Mononuclear cell (primary cell): ENCODE data around the gene CPED1. TPM values are rescaled to one million over a fixed set of nuclear protein-coding genes. Genes with fewer than 3 reads are reported as not detected.

Experiments
- H3K27me3 ChIP-seq: 2 replicates; pipeline ENCODE4 v1.6.0; 2011; ENCODE audit warnings: low read length, control low read depth; ENCODE audit not compliant: insufficient read depth
- H3K4me1 ChIP-seq: 2 replicates; pipeline ENCODE4 v1.5.1; 2011; ENCODE audit warnings: mild to moderate bottlenecking, low read length, control low read depth; ENCODE audit not compliant: insufficient read depth
- H3K4me3 ChIP-seq: 2 replicates; pipeline ENCODE4 v1.5.1; 2011; ENCODE audit warnings: mild to moderate bottlenecking, low read length, moderate library complexity
- H3K9me3 ChIP-seq: 2 replicates; pipeline ENCODE4 v1.5.1; 2011; ENCODE audit warnings: low read depth, mild to moderate bottlenecking, control low read depth, low read length
- total RNA-seq: library from RNA; depleted of rRNA; stranded (reverse); fragments of >200 nt; gene quantifications from one replicate; pipeline ENCODE4 v1.2.3, GENCODE V29; 2012

Gene CPED1
- total RNA-seq, 1 donor = 4.6 TPM

DNA sequence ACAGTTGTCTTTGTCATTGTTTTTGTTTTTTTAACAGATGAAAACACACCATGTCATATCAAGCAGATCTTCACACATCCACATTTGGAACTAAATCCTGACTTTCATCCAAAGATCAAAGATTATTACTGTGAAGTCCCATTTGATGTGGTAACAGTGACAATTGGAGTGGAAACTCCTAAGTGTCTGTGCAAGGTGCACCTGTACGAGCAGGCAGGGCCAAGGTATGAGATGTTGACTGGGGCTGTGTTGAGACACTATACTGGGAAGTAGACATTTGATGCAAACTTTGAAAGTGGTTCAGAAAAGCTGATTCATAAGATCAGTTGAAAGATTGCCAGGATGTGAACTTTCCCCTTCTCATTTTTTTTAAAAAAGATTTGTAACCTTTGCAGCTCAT, 152.3 kb downstream of the CPED1 start:
- Histone ChIP-seq H3K4me1 (no peaks in the 10 kb centered on the region), H3K27me3 (no peaks in the 10 kb centered on the region), H3K4me3 (no peak overlapping the region), H3K9me3 (no peaks in the 10 kb centered on the region)

GRCh38 chr7:121151774-121152221, 163.3 kb downstream of the CPED1 start:
- H3K9me3 ChIP-seq = no peaks in the 10 kb centered on the region
- H3K4me1 ChIP-seq = no peaks in the 10 kb centered on the region
- no peaks in the 10 kb centered on the region for H3K27me3 ChIP-seq
- no peak overlapping the region for H3K4me3 ChIP-seq

DNA sequence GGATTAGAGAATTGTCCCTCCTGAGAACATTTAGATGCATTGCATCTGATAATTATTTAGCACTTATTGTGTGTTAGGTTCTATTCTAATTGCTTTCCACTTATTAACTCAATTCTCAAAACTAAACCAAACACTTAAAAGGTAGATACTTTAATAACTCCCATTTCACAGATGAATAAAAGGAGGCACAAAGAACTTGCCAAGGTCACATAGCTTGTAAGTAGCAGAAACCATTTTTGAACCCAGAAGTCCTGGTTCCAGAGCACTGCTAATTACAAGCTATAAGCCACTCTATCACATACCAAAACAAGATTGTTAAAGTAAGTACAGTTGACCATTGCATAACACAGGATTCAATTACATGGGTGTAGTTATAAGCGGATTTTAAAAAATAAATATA, 164.9 kb downstream of the CPED1 start:
- Histone ChIP-seq H3K27me3 (no peaks in the 10 kb centered on the region), H3K9me3 (no peaks in the 10 kb centered on the region), H3K4me3 (no peak overlapping the region), H3K4me1 (no peaks in the 10 kb centered on the region)

GRCh38 chr7:121153995-121154394, 165.5 kb downstream of the CPED1 start:
- H3K9me3 ChIP-seq = no peaks in the 10 kb centered on the region
- H3K4me1 ChIP-seq = no peaks in the 10 kb centered on the region
- H3K27me3 ChIP-seq = no peaks in the 10 kb centered on the region
- no peak overlapping the region for H3K4me3 ChIP-seq

DNA sequence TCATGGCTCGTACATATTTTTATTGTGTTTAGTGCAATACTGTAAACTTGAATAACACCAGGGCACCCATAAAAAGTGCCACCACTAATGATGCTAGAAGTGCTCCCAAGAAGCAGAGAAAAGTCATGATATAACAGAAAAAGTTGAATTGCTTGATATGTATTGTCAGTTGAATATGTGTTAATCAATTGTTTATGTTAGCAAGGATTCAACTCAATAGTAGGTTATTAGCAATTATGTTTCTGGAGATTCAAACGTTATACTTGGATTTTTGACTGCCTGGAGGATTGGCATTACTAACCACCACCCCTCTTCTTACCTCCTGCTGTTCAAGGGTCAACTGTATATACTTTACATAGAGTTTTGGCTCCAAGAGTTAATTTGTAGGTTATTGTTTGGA, 168.3 kb downstream of the CPED1 start:
- no peaks in the 10 kb centered on the region for H3K9me3 ChIP-seq
- no peaks in the 10 kb centered on the region for H3K27me3 ChIP-seq
- H3K4me3 ChIP-seq = no peak overlapping the region
- no peaks in the 10 kb centered on the region for H3K4me1 ChIP-seq

DNA sequence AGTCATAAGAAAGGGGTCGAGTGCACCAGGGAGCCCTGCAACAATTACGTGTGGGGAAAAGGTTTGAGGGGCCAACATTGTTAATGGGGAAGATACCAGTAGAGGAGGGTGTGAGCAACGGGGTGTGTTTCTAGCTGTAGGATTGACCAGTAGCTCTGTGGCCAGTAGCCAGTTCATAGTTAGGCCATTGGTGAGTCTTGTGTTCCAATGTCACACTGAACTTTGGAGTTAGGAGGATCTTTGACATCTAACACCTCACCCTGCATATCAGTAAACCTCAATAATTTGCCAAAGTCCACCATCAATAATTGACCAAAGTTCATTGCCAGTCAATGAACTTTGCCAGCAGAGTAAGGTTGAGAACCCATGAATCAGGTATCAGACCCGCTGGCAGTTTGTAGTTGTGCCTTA, 168.8 kb downstream of the CPED1 start:
- no peaks in the 10 kb centered on the region for H3K9me3 ChIP-seq
- H3K4me3 ChIP-seq = no peak overlapping the region
- H3K27me3 ChIP-seq = no peaks in the 10 kb centered on the region
- no peaks in the 10 kb centered on the region for H3K4me1 ChIP-seq

DNA sequence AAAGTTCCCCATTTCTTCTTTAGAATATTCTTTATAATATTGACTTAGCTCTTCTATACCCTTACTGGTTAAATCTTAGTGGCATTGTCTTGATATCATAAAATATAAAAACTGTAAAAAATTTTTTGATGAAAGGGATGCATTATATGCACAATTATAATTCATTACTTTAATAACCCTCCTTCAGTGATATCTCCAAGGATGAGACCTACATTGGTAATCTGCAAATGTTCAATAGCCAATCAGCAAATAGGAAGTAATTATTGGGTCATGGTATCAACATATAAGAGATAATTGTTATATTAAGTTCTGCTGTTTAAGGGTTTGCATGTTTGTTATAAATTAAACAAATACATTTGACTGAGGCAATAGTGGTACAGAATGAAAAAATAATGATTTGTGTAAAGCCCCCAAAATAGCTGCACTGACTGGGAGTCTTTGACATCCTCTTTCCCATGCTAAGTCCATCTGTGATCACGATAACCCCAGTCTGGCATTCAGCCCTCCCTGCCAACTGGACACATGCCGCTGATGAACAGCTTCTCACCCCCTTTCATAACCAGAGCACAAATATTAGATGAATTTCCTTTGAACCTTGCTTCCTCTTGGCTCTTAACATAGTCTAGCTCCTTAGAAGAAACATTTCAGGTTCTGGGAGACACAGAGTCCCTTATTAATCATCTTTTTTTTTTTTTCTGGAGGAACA, 169.5 kb downstream of the CPED1 start:
- no peak overlapping the region for H3K4me3 ChIP-seq
- no peaks in the 10 kb centered on the region for H3K27me3 ChIP-seq
- no peaks in the 10 kb centered on the region for H3K9me3 ChIP-seq
- no peaks in the 10 kb centered on the region for H3K4me1 ChIP-seq

DNA sequence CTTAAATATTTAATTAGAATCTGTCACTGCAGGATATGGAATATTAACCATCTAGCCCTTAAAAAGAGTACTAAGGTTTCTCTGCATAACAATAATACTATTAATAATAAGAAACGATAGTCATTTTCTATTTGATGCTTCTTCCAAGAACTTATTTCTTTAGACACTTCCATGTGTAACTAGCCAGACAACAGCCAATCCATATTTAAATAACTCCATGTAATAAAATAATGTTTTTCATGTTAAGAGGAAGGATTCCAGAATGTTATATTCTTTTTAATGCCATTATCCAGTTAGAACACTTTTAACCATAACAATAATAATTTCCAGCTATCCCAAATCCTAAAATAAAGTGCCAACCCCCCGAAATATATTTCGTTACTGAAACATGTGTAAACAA, 170.2 kb downstream of the CPED1 start:
- Histone ChIP-seq H3K4me3 (no peak overlapping the region), H3K9me3 (no peaks in the 10 kb centered on the region), H3K4me1 (no peaks in the 10 kb centered on the region), H3K27me3 (no peaks in the 10 kb centered on the region)

DNA sequence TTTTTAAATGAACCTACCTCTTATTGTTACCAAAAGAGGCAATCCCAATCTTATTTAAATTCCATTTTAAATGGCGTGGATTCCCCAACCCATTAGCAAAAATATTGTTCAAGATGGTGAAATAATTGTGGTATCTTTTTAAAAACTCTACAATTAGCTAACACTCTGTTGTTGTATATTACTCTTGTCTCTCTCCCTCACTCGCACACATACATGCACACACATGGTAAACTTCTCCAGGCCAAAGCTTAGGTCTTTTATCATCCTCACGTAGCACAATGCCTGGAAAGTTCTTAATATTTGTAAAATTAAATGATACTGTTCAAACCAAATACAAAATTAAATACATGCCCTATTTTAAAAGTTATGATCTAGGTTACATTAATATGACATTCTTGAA, 171.0 kb downstream of the CPED1 start:
- no peaks in the 10 kb centered on the region for H3K4me1 ChIP-seq
- H3K27me3 ChIP-seq = no peaks in the 10 kb centered on the region
- no peak overlapping the region for H3K4me3 ChIP-seq
- no peaks in the 10 kb centered on the region for H3K9me3 ChIP-seq

- no peaks in the 10 kb centered on the region for H3K4me1 ChIP-seq
- H3K27me3 ChIP-seq = no peaks in the 10 kb centered on the region
- no peak overlapping the region for H3K4me3 ChIP-seq
- no peaks in the 10 kb centered on the region for H3K9me3 ChIP-seq
Observed at GRCh38 chr7:121160150-121161008, 171.9 kb downstream of the CPED1 start.

- no peaks in the 10 kb centered on the region for H3K9me3 ChIP-seq
- no peaks in the 10 kb centered on the region for H3K27me3 ChIP-seq
- no peak overlapping the region for H3K4me3 ChIP-seq
- H3K4me1 ChIP-seq = no peaks in the 10 kb centered on the region
Observed at GRCh38 chr7:121163699-121164098, 175.2 kb downstream of the CPED1 start.

- Histone ChIP-seq H3K4me3 (no peak overlapping the region), H3K9me3 (no peaks in the 10 kb centered on the region), H3K27me3 (no peaks in the 10 kb centered on the region), H3K4me1 (no peaks in the 10 kb centered on the region)
Observed at GRCh38 chr7:121164247-121164646, 175.7 kb downstream of the CPED1 start.

DNA sequence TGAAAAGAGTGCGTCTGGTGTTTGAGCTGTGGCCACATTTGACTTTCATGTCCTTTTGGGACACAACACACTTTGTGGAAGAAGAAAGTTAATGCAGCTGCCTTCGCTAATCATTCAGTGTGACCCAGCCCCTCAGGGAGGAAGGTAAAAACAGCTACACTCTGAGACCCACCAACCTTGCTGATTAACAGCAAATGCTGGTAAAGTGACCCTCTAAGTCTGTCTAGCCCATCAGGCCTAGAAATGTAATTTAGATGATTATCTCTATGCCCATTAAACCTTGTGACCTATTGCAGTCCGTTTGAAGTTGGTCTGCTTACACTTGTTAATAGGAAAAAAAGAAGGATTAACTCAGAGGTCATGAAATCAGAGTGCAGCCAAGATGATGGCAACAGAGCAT, 178.4 kb downstream of the CPED1 start:
- H3K27me3 ChIP-seq = no peaks in the 10 kb centered on the region
- no peaks in the 10 kb centered on the region for H3K9me3 ChIP-seq
- H3K4me3 ChIP-seq = no peak overlapping the region
- no peaks in the 10 kb centered on the region for H3K4me1 ChIP-seq

DNA sequence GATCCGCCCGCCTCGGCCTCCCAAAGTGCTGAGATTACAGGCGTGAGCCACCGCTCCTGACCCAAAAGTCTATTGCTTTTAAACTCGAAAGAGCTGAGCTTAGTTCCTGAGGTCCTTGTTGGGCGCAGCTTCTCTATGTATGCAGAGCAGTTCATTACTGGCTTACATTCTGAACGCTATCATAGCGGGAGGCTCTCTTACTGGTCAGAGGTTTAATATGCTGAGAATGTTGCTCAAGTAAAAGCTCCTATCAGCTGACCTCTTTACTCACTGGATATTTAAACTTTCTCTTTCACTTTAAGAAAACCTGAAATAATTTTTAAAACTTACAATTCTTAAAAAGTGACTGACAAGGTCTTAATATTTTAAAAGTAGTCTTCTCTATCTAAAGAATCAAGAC, 179.5 kb downstream of the CPED1 start:
- no peak overlapping the region for H3K4me3 ChIP-seq
- no peaks in the 10 kb centered on the region for H3K4me1 ChIP-seq
- no peaks in the 10 kb centered on the region for H3K9me3 ChIP-seq
- no peaks in the 10 kb centered on the region for H3K27me3 ChIP-seq

- no peaks in the 10 kb centered on the region for H3K4me1 ChIP-seq
- no peaks in the 10 kb centered on the region for H3K27me3 ChIP-seq
- H3K4me3 ChIP-seq = no peak overlapping the region
- no peaks in the 10 kb centered on the region for H3K9me3 ChIP-seq
Observed at GRCh38 chr7:121169469-121169868, 181.0 kb downstream of the CPED1 start.

- no peaks in the 10 kb centered on the region for H3K9me3 ChIP-seq
- H3K4me3 ChIP-seq = no peak overlapping the region
- H3K27me3 ChIP-seq = no peaks in the 10 kb centered on the region
- H3K4me1 ChIP-seq = no peaks in the 10 kb centered on the region
Observed at GRCh38 chr7:121172484-121172883, 184.0 kb downstream of the CPED1 start.
